HEK293T (cell line): ENCODE data around the gene OR2M2.

ENCODE experiments used
- ARNT ChIP-seq: fragments of 450-650 bp; IDR thresholded peaks from 2 replicates; pipeline ENCODE4 v1.6.1; 2017; ENCODE audit warnings: mild to moderate bottlenecking
- BHLHE40 ChIP-seq: fragments of 450-650 bp; IDR thresholded peaks from 2 replicates; pipeline ENCODE4 v1.6.1; 2016; ENCODE audit warnings: mild to moderate bottlenecking, moderate library complexity, borderline replicate concordance
- ELF4 ChIP-seq: fragments of 450-650 bp; IDR thresholded peaks from 2 replicates; pipeline ENCODE4 v1.6.1; 2017; ENCODE audit warnings: antibody characterized with exemption
- FOXA1 ChIP-seq: fragments of 450-650 bp; IDR thresholded peaks from 2 replicates; pipeline ENCODE4 v1.6.1; 2016; ENCODE audit warnings: mild to moderate bottlenecking
- FOXM1 ChIP-seq: fragments of 450-650 bp; IDR thresholded peaks from 2 replicates; pipeline ENCODE4 v1.6.1; 2017; ENCODE audit warnings: mild to moderate bottlenecking, borderline replicate concordance
- HDGF ChIP-seq: fragments of 450-650 bp; IDR thresholded peaks from 2 replicates; pipeline ENCODE4 v1.6.1; 2017; ENCODE audit warnings: antibody characterized with exemption, borderline replicate concordance
- NFRKB ChIP-seq: fragments of 450-650 bp; IDR thresholded peaks from 2 replicates; pipeline ENCODE4 v1.6.1; 2016; ENCODE audit warnings: mild to moderate bottlenecking, moderate library complexity
- SP1 ChIP-seq: fragments of 450-650 bp; IDR thresholded peaks from 2 replicates; pipeline ENCODE4 v1.6.1; 2017

- TF ChIP-seq ARNT (no peak), FOXM1 (no peak), HDGF (no peak), BHLHE40 (no peak), FOXA1 (no peak), SP1 (no peak), ELF4 (no peak), NFRKB (no peak)
Measured at GRCh38 chr1:248165186-248165585, 9.4 kb upstream of the OR2M2 start.
